SK-N-SH (cell line): ENCODE data around the gene INTU. TPM values are rescaled to one million over a fixed set of nuclear protein-coding genes. Genes with fewer than 3 reads are reported as not detected.
"Not testable (repeated sequence)": the region's sequence is repeated elsewhere in the genome, so short reads cannot be mapped to it uniquely, and the experiment has no call there.

ENCODE experiments used
- CTCF ChIA-PET: fragments of 300-600, 350-600 bp; formaldehyde crosslinking; extraction: SDS; loops from one replicate; lab custom pipeline; 2021; lab: Yijun Ruan, JAX
- POLR2A ChIA-PET: fragments of 350-600 bp; sonication (Branson Sonifier 250); formaldehyde crosslinking; extraction: SDS; loops from one replicate; lab custom pipeline; 2020; ENCODE audit warnings: antibody characterized with exemption, inconsistent platforms; lab: Yijun Ruan, JAX
- DNase-seq: peaks from one replicate; pipeline ENCODE4 v3.0.0; 2012
- H2AFZ ChIP-seq: fragments of 200-600 bp; sonication (generic); 2 replicates; pipeline ENCODE4 v1.8.1; 2016; ENCODE audit warnings: antibody characterized with exemption, mild to moderate bottlenecking, low read depth
- H3F3A ChIP-seq: fragments of 200-600 bp; sonication (generic); replicated peaks from 2 replicates; pipeline ENCODE3; 2016; ENCODE audit warnings: antibody characterized with exemption, mild to moderate bottlenecking; ENCODE audit not compliant: insufficient read depth
- H3K27ac ChIP-seq, 2 experiments: fragments of 200-500 bp in 1 of 2; fragments of 200-600 bp in 1 of 2; sonication (Bioruptor generic) in 1 of 2; sonication (generic), shearing (Covaris generic) in 1 of 2; 2 replicates each; pipeline versions ENCODE4 v1.5.1 to v1.6.1; 2014 to 2016; ENCODE audit warnings: low read depth in 2 of 2, inconsistent platforms in 1 of 2, low read length in 1 of 2, mild to moderate bottlenecking in 1 of 2, mixed read lengths in 1 of 2
- H3K27me3 ChIP-seq: fragments of 200-600 bp; sonication (generic), shearing (Covaris generic); 2 replicates; pipeline ENCODE4 v1.6.1; 2016; ENCODE audit warnings: mixed run types; ENCODE audit not compliant: insufficient read depth
- H3K36me3 ChIP-seq, 2 experiments: fragments of 200-500 bp in 1 of 2; fragments of 200-600 bp in 1 of 2; sonication (Bioruptor generic) in 1 of 2; sonication (generic) in 1 of 2; replicated peaks in 1 of 2; 2 replicates each; pipeline versions ENCODE3 to v1.5.1; 2014 to 2016; ENCODE audit warnings: low read length in 1 of 2, mild to moderate bottlenecking in 1 of 2; ENCODE audit not compliant: insufficient read depth in 2 of 2, control insufficient read depth in 1 of 2
- H3K4me1 ChIP-seq, 2 experiments: fragments of 200-500 bp in 1 of 2; fragments of 200-600 bp in 1 of 2; sonication (Bioruptor generic) in 1 of 2; sonication (generic), shearing (Covaris generic) in 1 of 2; 2 replicates each; pipeline versions ENCODE4 v1.5.1 to v1.6.1; 2014 to 2016; ENCODE audit warnings: low read depth in 1 of 2, low read length in 1 of 2, mixed run types in 1 of 2; ENCODE audit not compliant: insufficient read depth in 2 of 2, control insufficient read depth in 1 of 2
- H3K4me2 ChIP-seq: fragments of 200-600 bp; sonication (generic), shearing (Covaris generic); 2 replicates; pipeline ENCODE4 v1.6.1; 2017; ENCODE audit warnings: mixed run types
- H3K4me3 ChIP-seq, 2 experiments: fragments of 200-500 bp in 1 of 2; fragments of 200-600 bp in 1 of 2; sonication (Bioruptor generic) in 1 of 2; sonication (generic), shearing (Covaris generic) in 1 of 2; 2 replicates each; pipeline versions ENCODE4 v1.5.1 to v1.8.1; 2014 to 2016; ENCODE audit warnings: low read depth in 2 of 2, inconsistent platforms in 1 of 2, low read length in 1 of 2, mild to moderate bottlenecking in 1 of 2, mixed read lengths in 1 of 2, moderate library complexity in 1 of 2
- H3K79me2 ChIP-seq: fragments of 200-600 bp; sonication (generic); 2 replicates; pipeline ENCODE4 v1.8.1; 2017; ENCODE audit warnings: mild to moderate bottlenecking; ENCODE audit not compliant: insufficient read depth
- H3K9ac ChIP-seq: fragments of 200-600 bp; sonication (generic); 2 replicates; pipeline ENCODE4 v1.6.1; 2017; ENCODE audit warnings: mixed run types
- H3K9me2 ChIP-seq: fragments of 200-600 bp; sonication (generic); 2 replicates; pipeline ENCODE4 v1.6.1; 2017; ENCODE audit warnings: mixed run types
- H3K9me3 ChIP-seq: fragments of 200-600 bp; sonication (generic); 2 replicates; pipeline ENCODE4 v1.6.1; 2017; ENCODE audit warnings: mixed run types, mild to moderate bottlenecking, moderate library complexity
- H4K20me1 ChIP-seq: fragments of 200-600 bp; sonication (generic); 2 replicates; pipeline ENCODE4 v1.6.1; 2017; ENCODE audit warnings: mild to moderate bottlenecking, mixed run types; ENCODE audit not compliant: insufficient read depth
- CTCF ChIP-seq: fragments of 200-600 bp; sonication (generic); IDR thresholded peaks from 2 replicates; pipeline ENCODE4 v1.6.1; 2017; ENCODE audit warnings: antibody characterized with exemption, mild to moderate bottlenecking, moderate library complexity
- FOSL2 ChIP-seq: IDR thresholded peaks from 2 replicates; pipeline ENCODE4 v1.4.0; 2012; ENCODE audit warnings: low read depth, mild to moderate bottlenecking, moderate library complexity, borderline replicate concordance
- FOXM1 ChIP-seq: IDR thresholded peaks from 2 replicates; pipeline ENCODE4 v1.4.0; 2012; ENCODE audit warnings: low read depth, mild to moderate bottlenecking
- MXI1 ChIP-seq: IDR thresholded peaks from 2 replicates; pipeline ENCODE4 v1.6.1; 2012; ENCODE audit warnings: mild to moderate bottlenecking, low read depth, low read length, improper control_type of control experiment
- RAD21 ChIP-seq: IDR thresholded peaks from 2 replicates; pipeline ENCODE4 v1.6.1; 2012; ENCODE audit warnings: mild to moderate bottlenecking, low read length
- SMC3 ChIP-seq: IDR thresholded peaks from 2 replicates; pipeline ENCODE4 v1.6.1; 2012; ENCODE audit warnings: low read depth, low read length, improper control_type of control experiment
- YY1 ChIP-seq: IDR thresholded peaks from 2 replicates; pipeline ENCODE4 v1.4.0; 2012; ENCODE audit warnings: low read depth, mild to moderate bottlenecking
- WGBS: methylation state at CpG from one replicate; pipeline ENCODE4 v1.1.6; 2017; ENCODE audit warnings: low lambda C conversion rate; 5-methylcytosine and 5-hydroxymethylcytosine counted together
- polyA plus RNA-seq, 3 experiments: library from polyadenylated mRNA; depleted of rRNA; stranded (reverse); fragments of >200 nt; gene quantifications; 2 replicates each; pipeline ENCODE4 v1.2.3, GENCODE V29; 2012
- TF ChIP-seq, protein P1 (sequence below): IDR thresholded peaks from 2 replicates; pipeline ENCODE4 v1.6.1; 2012; ENCODE audit warnings: mild to moderate bottlenecking, low read depth, low read length, moderate library complexity

Gene INTU
- polyA plus RNA-seq, 1 of the 3 experiments (the other 2 are of a cell fraction): 3.3 TPM

- Histone ChIP-seq H3K9ac (no peak overlapping the region), H3K36me3 (no peaks in the 10 kb centered on the region), H4K20me1 (no peaks in the 10 kb centered on the region), H3K9me3 (no peaks in the 10 kb centered on the region), H2AFZ (no peak overlapping the region), H3K4me3 (peak overlapping the region in 1 of 2 experiments; percentile 35; a peak in 2 of 4 replicates), H3K4me1 (no peaks in the 10 kb centered on the region; a peak in 1 of 4 replicates), H3K4me2 (peak overlapping the region; percentile 3; the same call in 1 of the 2 replicates), H3K9me2 (no peaks in the 10 kb centered on the region), H3F3A (no peaks in the 10 kb centered on the region), H3K27me3 (no peaks in the 10 kb centered on the region), H3K27ac (no peak overlapping the region), H3K79me2 (no peaks in the 10 kb centered on the region)
- WGBS: 6% methylated on average over 1 of the region's 1 CpG
- CTCF ChIA-PET: interaction anchor here (0.6 to 2.5 kb wide), 17 partner anchors 9 to 1515 kb away, joined by 3 to 11 read pairs (median 4); no protein-coding TSS in a partner anchor
- POLR2A ChIA-PET: no interaction called here
- TF ChIP-seq YY1 (no peak), SMC3 (peak; percentile 48), CTCF (peak; percentile 69), MXI1 (no peak), FOSL2 (no peak), RAD21 (peak; percentile 66), FOXM1 (no peak)
- TF ChIP-seq, protein P1, sequence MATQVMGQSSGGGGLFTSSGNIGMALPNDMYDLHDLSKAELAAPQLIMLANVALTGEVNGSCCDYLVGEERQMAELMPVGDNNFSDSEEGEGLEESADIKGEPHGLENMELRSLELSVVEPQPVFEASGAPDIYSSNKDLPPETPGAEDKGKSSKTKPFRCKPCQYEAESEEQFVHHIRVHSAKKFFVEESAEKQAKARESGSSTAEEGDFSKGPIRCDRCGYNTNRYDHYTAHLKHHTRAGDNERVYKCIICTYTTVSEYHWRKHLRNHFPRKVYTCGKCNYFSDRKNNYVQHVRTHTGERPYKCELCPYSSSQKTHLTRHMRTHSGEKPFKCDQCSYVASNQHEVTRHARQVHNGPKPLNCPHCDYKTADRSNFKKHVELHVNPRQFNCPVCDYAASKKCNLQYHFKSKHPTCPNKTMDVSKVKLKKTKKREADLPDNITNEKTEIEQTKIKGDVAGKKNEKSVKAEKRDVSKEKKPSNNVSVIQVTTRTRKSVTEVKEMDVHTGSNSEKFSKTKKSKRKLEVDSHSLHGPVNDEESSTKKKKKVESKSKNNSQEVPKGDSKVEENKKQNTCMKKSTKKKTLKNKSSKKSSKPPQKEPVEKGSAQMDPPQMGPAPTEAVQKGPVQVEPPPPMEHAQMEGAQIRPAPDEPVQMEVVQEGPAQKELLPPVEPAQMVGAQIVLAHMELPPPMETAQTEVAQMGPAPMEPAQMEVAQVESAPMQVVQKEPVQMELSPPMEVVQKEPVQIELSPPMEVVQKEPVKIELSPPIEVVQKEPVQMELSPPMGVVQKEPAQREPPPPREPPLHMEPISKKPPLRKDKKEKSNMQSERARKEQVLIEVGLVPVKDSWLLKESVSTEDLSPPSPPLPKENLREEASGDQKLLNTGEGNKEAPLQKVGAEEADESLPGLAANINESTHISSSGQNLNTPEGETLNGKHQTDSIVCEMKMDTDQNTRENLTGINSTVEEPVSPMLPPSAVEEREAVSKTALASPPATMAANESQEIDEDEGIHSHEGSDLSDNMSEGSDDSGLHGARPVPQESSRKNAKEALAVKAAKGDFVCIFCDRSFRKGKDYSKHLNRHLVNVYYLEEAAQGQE: no peak
- DNase-seq: peak; percentile 44
Observed at GRCh38 chr4:127586922-127587571, 45.7 kb upstream of the INTU start.

- no CpG with 5 or more reads among the region's 12 CpGs for WGBS
Observed at GRCh38 chr4:127589153-127589552, 43.6 kb upstream of the INTU start.

More at GRCh38 chr4:127589153-127589552, 43.6 kb upstream of the INTU start:
- CTCF ChIA-PET, POLR2A ChIA-PET, H3F3A ChIP-seq, H3K27ac ChIP-seq, H3K4me2 ChIP-seq, H3K4me3 ChIP-seq, H3K9me2 ChIP-seq, H3K9me3 ChIP-seq, H3K4me1 ChIP-seq, DNase-seq, H3K79me2 ChIP-seq, H3K27me3 ChIP-seq, H2AFZ ChIP-seq, H3K9ac ChIP-seq, H3K36me3 ChIP-seq, H4K20me1 ChIP-seq: not testable (repeated sequence)
